Measurements from ENCODE around the gene CR1L.

DNA sequence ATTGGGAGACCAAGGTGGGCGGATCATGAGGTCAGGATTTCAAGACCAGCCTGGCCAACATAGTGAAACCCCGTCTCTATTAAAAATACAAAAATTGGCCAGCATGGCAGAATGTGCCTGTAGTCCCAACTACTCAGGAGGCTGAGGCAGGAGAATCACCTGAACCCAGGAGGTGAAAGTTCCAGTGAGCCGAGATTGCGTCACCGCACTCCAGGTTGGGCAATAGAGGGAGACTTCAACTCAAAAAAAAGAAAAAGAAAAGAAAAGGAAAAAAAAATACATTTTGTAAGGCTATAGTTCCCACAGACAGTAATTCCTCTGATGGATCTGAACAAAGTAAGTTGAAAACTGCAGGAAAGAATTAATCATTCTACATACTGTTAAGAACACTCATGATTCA, 58.8 kb downstream of the CR1L start:
- no peak for TF ChIP-seq POLR2A (IDR thresholded peaks at IDR 0.05; ENCODE audit: low read depth, low read length)
- TF ChIP-seq POLR2AphosphoS5 (IDR thresholded peaks at IDR 0.05; ENCODE audit: low read depth, low read length) = no peak
- TF ChIP-seq SPI1 (IDR thresholded peaks at IDR 0.05; ENCODE audit: low read depth, low read length) = no peak
- TF ChIP-seq TAF1 (IDR thresholded peaks at IDR 0.05; ENCODE audit: low read depth, low read length) = no peak

Data from GM12891 (cell line).